Esophagus (tissue), 2 donors: Measurements from ENCODE around the gene KCNG3. TPM values are rescaled to one million over a fixed set of nuclear protein-coding genes. Genes with fewer than 3 reads are reported as not detected.

Experiments used
- polyA plus RNA-seq, 2 donors: library from polyadenylated mRNA; stranded (reverse); fragments of 200-250 nt; gene quantifications; one replicate each; pipeline ENCODE4 v1.2.3, GENCODE V29; 2013
- donor health status: healthy with polysubstance abuse.
- donor health status: Bipolar disorder and iron deficiency.

Gene KCNG3
- polyA plus RNA-seq, 2 donors: 0.02 to 0.04 TPM

Other genes starting within 250 kb of the KCNG3 start
- 10 to 100 TPM; 30.1 to 60.2 TPM for gene COX7A2L, start 132.8 kb downstream of the KCNG3 start, polyA plus RNA-seq
- gene MTA3, start 74.7 kb upstream of the KCNG3 start, polyA plus RNA-seq: 10 to 100 TPM; 31.7 to 55.3 TPM